ENCODE results near the gene NR2C2. TPM values are rescaled to one million over a fixed set of nuclear protein-coding genes. Genes with fewer than 3 reads are reported as not detected.

NR2C2 gene
- total RNA-seq, 1 experiment from 2014 or later, result 38.5 TPM

- DNase-seq, result no peak
- Mint-ChIP-seq H3K4me3 (no peak overlapping the region), H3K4me1 (0 out of 4 replicates have a peak, but pooled peaks cover 0 to 4% of the 10 kb centered on the region in 2 experiments), H3K27ac (no peak overlapping the region), H3K36me3 (ENCODE audit: insufficient read depth in 1 of 3, low read depth in 3 of 3) (peaks cover 30 to 88% (median 72%) of the 10 kb centered on the region in 3 experiments; a peak in 6 of 7 replicates), H3K9me3 (no peaks in the 10 kb centered on the region), H3K27me3 (ENCODE audit: low read depth) (no peaks in the 10 kb centered on the region)
- no peaks in the 10 kb centered on the region; the same call in 1 of the 2 replicates for H3K79me2 ChIP-seq (ENCODE audit: insufficient read depth, low read length)
- H2AK5ac ChIP-seq (ENCODE audit: insufficient read length, low read length), result no peak overlapping the region
- H3K18ac ChIP-seq (ENCODE audit: insufficient read length, low read depth, low read length), result no peak overlapping the region
- no peaks in the 10 kb centered on the region for H3K9me3 ChIP-seq (ENCODE audit: control insufficient read depth, low read depth, low read length)
- no peak overlapping the region for H3K27ac ChIP-seq (ENCODE audit: insufficient read length, low read depth, low read length)
- no peak overlapping the region for H2AFZ ChIP-seq (ENCODE audit: low read length)
- no peak overlapping the region for H2BK12ac ChIP-seq (ENCODE audit: insufficient read length, low read depth, low read length)
- no peak overlapping the region for H2BK20ac ChIP-seq (ENCODE audit: low read depth, low read length, poor library complexity, severe bottlenecking)
- H4K20me1 ChIP-seq (ENCODE audit: control insufficient read depth, insufficient read depth, insufficient read length), result peaks cover 2% of the 10 kb centered on the region
- H3K4me2 ChIP-seq (ENCODE audit: insufficient read depth, insufficient read length, low read length), result no peak overlapping the region
- H3K56ac ChIP-seq (ENCODE audit: insufficient read length, low read depth, low read length), result no peak overlapping the region
- H3K4me1 ChIP-seq (ENCODE audit: insufficient read depth, low read length), result no peaks in the 10 kb centered on the region
- no peak overlapping the region for H2BK120ac ChIP-seq (ENCODE audit: low read depth, low read length, poor library complexity, severe bottlenecking)
- H2BK15ac ChIP-seq (ENCODE audit: low read depth, low read length), result no peak overlapping the region
- no peaks in the 10 kb centered on the region for H3K23me2 ChIP-seq (ENCODE audit: insufficient read length, low read depth, low read length, poor library complexity, severe bottlenecking)
- no peak overlapping the region for H4K5ac ChIP-seq (ENCODE audit: insufficient read length, low read depth, low read length)
- no peak overlapping the region for H4K91ac ChIP-seq (ENCODE audit: insufficient read length, low read depth, low read length)
- no peaks in the 10 kb centered on the region for H3K27me3 ChIP-seq (ENCODE audit: insufficient read depth, low read length)
- no peak overlapping the region for H3K9ac ChIP-seq (ENCODE audit: extremely low read depth, insufficient read length, low read length)
- WGBS (ENCODE audit: extremely low coverage, insufficient read length, low lambda C conversion rate), result no CpG with 5 or more reads among the region's 2 CpGs
- H2BK5ac ChIP-seq (ENCODE audit: insufficient read length, low read length), result no peak overlapping the region
- H3K14ac ChIP-seq (ENCODE audit: insufficient read depth, low read length), result no peak overlapping the region
- no peak overlapping the region for H3T11ph ChIP-seq (ENCODE audit: low read length)
- H3K4ac ChIP-seq (ENCODE audit: low read depth, low read length), result no peak overlapping the region
- no peak overlapping the region for H3K23ac ChIP-seq (ENCODE audit: insufficient read length, low read depth, low read length)
- H4K8ac ChIP-seq (replicated peaks; ENCODE audit: insufficient read length, low read depth, low read length), result no peak overlapping the region
- H3K79me1 ChIP-seq (ENCODE audit: insufficient read depth, low read depth, low read length, poor library complexity, severe bottlenecking), result no peaks in the 10 kb centered on the region
- TF ChIP-seq, protein P1, sequence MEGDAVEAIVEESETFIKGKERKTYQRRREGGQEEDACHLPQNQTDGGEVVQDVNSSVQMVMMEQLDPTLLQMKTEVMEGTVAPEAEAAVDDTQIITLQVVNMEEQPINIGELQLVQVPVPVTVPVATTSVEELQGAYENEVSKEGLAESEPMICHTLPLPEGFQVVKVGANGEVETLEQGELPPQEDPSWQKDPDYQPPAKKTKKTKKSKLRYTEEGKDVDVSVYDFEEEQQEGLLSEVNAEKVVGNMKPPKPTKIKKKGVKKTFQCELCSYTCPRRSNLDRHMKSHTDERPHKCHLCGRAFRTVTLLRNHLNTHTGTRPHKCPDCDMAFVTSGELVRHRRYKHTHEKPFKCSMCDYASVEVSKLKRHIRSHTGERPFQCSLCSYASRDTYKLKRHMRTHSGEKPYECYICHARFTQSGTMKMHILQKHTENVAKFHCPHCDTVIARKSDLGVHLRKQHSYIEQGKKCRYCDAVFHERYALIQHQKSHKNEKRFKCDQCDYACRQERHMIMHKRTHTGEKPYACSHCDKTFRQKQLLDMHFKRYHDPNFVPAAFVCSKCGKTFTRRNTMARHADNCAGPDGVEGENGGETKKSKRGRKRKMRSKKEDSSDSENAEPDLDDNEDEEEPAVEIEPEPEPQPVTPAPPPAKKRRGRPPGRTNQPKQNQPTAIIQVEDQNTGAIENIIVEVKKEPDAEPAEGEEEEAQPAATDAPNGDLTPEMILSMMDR (conservative IDR thresholded peaks at IDR 0.05), result no peak
These were observed 102.2 kb downstream of the NR2C2 start for GRCh38 chr3:15049584-15049983.

Data from H9 (cell line).